Fibroblast of lung (primary cell): ENCODE measurements around the gene DPY30.

Source experiments
- CTCF ChIP-seq, 2 donors: IDR thresholded peaks in 1 of 2; conservative IDR thresholded peaks in 1 of 2; 1 replicate in 1 of 2; 2 replicates in 1 of 2; pipeline ENCODE4 v1.5.1; 2011 to 2012; ENCODE audit warnings: low read length in 2 of 2, control low read depth in 1 of 2, inconsistent platforms in 1 of 2, low read depth in 1 of 2, mild to moderate bottlenecking in 1 of 2
- EZH2 ChIP-seq: IDR thresholded peaks from 2 replicates; pipeline ENCODE4 v1.5.1; 2012; ENCODE audit warnings: low read length, control low read depth, mild to moderate bottlenecking; ENCODE audit errors: missing control alignments

GRCh38 chr2:32011485-32011960 is 28.1 kb downstream of the DPY30 start:
- TF ChIP-seq CTCF (conservative IDR thresholded peaks at IDR 0.05 in 1 of 2, IDR thresholded peaks at IDR 0.05 in 1 of 2; ENCODE audit: low read depth in 1 of 2, low read length in 2 of 2) (no peak), EZH2 (no peak)
